NCI-H1092 (cell line): ENCODE data around the gene BBIP1.

Experiments used
- DNase-seq: peaks from one replicate; lab custom pipeline; 2025; lab: John Stamatoyannopoulos, UW

BBIP1 gene, protein sequence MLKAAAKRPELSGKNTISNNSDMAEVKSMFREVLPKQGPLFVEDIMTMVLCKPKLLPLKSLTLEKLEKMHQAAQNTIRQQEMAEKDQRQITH

GRCh38 chr10:110918643-110919348 lies at the start of gene BBIP1:
TSS of gene BBIP1 (minus strand) at chr10:110919180. CDS start at chr10:110918157, 1,023 bp downstream.
- peak; percentile 98 for DNase-seq

- no peak for DNase-seq
Observed at GRCh38 chr10:110967645-110968044, 48.7 kb upstream of the BBIP1 start.

- DNase-seq: no peak
Observed at GRCh38 chr10:110967009-110967630, 48.1 kb upstream of the BBIP1 start.

DNA sequence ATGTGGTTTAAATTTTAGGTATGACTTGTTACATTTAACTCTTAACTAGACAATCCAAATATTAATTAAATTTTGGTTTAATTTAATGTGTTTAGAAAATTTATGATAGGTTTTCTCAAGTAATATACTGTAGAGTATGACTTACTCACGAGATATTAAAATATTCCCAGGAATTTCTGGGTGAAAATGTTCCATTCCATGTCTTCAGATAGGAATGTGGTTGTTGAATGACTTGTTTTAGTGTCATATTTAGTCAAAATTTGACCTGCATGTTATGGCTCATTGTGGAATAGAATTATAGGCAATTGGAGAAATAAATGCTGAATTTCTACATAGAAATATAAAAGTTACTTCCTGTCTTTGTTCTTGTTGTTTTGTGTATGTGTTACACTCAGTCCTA lies 47.2 kb upstream of the BBIP1 start:
- no peak for DNase-seq

GRCh38 chr10:110965216-110965615 lies 46.2 kb upstream of the BBIP1 start:
- DNase-seq: no peak

GRCh38 chr10:110964681-110965080 lies 45.7 kb upstream of the BBIP1 start:
- DNase-seq: no peak

- DNase-seq: no peak
Observed at GRCh38 chr10:110963162-110963561, 44.2 kb upstream of the BBIP1 start.

GRCh38 chr10:110962443-110962842 lies 43.5 kb upstream of the BBIP1 start:
- no peak for DNase-seq

- no peak for DNase-seq
Observed at GRCh38 chr10:110960333-110960712, 41.3 kb upstream of the BBIP1 start.

GRCh38 chr10:110959379-110960332 lies 40.7 kb upstream of the BBIP1 start:
- DNase-seq: no peak

- no peak for DNase-seq
Observed at GRCh38 chr10:110957606-110958005, 38.6 kb upstream of the BBIP1 start.

DNA sequence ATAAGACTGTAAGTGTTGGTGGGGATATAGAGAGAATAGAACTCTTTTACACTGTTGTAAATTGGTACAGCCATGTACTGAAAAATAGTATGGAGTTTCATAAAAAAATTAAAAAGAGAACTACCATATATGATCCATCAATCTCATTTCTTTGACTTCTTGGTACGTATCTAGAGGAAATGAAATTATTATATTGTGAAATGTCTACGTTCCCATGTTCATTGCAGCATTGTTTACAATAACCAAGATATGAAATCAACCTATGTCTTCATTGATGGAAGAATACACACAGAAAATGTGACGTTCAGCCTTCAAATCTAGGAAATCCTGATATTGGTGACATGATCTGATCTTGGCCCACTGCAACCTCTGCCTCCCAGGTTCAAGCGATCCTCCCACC lies 32.4 kb upstream of the BBIP1 start:
- no peak for DNase-seq

DNA sequence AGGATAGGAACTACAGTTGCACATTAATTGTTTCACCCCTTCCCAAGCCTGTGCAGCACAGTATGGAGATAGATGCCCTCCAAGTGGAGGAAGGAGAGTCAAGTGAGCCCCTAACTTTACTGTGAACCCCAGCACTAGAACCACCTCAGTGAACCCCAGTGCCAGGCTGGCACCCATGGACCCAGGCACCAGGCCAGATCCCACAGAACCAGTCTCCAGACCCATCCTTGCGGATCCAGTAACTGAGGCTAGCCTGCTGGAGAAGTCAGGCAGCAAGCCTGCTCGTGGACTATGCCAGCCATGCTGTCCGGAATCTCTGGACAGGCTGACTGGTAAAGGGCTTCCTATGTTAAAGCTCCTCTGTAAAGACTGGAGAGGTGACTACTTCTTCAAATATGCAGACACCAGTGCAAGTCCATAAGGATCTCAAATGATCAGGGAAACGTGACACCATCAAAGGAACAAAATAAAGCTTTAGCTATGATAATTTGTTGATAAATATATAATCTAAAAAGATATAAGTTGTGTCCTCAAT lies 28.1 kb upstream of the BBIP1 start:
- DNase-seq: no peak

DNA sequence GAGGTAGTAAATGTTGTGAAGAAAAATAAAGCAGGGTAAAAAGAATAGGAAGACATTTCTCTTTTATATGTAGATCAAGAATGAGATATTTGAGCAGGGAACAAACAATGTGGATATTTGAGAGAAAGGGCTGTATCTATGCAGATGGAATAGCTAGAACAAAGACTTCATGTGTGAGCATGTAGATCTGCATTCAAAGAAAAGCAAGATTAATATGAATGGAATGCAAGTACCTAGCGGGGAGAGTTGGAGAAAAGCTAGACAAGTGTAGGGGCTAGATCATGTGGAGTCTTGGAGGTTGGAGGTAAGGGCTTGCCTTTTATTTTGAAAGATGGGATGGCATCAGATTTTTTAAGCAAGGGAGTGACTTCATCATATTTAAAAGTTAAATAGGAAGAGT lies 27.5 kb upstream of the BBIP1 start:
- DNase-seq: no peak

- DNase-seq: no peak
Observed at GRCh38 chr10:110944792-110945396, 25.9 kb upstream of the BBIP1 start.

GRCh38 chr10:110939419-110939818 lies 20.4 kb upstream of the BBIP1 start:
- DNase-seq: no peak

DNA sequence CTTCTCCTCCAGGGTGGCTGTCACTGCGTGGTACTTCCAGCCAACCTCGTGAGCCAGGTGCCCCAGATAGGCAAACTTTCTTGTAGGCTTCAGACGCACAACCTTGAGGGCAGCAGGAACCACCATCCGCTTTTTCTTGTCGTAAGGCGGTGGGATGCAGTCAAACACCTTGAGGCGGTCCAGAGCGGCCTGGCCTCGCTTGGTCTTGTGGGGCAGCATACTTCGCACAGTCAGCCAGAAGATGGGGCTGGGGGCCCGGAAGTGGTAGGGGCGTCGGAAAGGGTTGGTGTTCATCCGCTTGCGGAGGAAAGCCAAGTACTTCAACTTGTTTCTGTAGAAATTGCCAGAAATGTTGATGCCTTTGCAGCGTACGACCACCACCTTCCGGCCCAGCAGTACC lies 17.8 kb upstream of the BBIP1 start:
- no peak for DNase-seq

DNA sequence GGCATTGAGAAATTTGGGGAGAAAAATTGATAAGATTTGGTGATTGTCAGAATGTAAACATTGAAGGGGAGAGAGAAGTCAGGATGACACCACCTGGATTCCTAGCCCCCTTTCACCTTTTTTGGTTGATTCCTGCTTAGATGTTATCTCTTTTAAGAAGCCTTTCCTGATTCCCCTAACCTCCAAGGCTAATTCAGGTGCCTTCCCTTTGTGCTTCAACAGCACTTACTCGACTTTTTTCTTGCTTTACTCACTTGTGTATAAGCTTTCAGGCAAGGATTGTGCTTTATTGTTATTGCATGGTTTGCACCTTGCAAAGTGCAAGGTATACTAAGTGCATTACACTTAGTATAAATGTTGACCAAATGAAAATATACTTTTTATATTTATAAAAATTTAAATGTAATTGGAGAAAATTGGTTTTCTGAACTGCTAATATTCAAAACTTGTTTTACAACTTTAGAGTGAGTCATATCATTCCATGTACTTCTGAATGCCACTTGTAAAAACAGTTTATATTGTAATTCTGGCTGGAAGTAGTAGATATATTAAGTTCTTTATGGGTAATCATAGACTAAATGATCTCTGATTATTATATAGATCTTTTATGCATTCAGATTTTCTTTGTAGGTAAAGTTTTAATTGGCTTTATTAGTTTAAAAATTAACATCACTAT lies 13.7 kb upstream of the BBIP1 start:
- DNase-seq: no peak

GRCh38 chr10:110931769-110932381 lies 12.9 kb upstream of the BBIP1 start:
- DNase-seq: no peak

DNA sequence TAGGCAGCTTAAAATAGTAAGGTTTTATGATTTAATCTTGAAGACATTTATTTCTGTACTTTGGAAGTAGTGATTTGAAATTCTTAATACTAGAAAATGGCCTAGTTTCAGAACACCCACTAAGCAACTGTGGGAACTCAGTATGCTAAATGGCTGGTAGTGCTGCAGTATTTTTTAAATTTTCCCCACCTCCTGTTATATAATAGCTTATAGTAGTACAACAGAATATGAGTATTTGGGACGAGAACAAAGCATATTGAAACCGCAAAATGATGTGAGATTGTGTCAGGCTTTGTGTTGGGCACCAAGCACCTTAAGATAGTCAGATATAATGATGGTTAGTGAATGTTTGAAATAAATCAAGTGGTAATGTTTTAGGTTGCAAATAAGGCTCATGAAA lies 8.5 kb upstream of the BBIP1 start:
- DNase-seq: no peak
